Anterior cingulate cortex (tissue), 58 donors: ENCODE data around the gene PTPN21.

ENCODE experiments used
- DNase-seq, 58 donors: peaks; one replicate each; lab custom pipeline; 2025; lab: John Stamatoyannopoulos, UW

The PTPN21 gene

DNA sequence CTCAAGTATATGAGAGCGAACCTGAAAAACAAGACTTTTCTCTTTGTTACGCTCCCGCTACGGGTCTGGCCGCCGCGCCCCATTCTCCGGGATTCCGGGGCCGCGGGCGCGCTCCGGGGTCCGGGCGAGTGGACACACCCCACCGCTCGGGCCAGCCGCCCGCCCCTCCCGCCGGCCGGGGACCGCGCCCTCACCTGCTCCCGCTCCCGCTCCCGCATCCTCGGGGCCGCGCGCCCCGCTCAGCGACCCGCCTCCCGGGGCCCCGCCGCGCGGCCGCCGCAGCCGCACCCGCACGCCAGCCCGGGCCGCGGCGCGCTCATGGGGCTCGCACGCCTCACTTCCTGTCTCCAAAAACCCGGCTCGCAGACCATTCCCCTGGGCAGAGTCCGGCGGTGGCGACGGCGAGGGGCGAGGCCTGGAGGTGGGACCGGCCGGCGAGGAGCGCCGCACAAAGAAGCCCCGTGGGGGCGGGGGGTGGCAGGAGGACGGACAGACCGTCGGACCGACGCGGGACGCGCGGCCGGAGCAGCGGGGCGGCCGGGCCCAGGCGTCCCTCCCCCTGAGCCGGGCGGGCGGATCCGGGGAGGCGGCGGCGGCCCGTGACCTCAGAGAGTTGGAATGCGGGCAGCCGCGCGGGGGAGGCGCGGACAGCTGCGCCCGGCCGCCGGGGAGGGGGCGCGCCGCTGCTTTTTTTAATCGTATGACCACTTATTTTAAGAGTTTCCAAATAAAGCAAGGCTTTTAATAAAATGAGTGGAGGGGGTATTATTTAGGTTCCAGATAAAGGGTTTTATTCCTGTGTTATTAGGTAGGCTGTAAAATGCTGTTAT is at the start of gene PTPN21:
PTPN21 (minus strand) TSS at position 551 of the 830 bp plus-strand sequence. CDS start 4,590 bp downstream, outside the sequence.
- DNase-seq, result peak in 46 of 58 donors; percentile 2 to 74 (median 38)

DNA sequence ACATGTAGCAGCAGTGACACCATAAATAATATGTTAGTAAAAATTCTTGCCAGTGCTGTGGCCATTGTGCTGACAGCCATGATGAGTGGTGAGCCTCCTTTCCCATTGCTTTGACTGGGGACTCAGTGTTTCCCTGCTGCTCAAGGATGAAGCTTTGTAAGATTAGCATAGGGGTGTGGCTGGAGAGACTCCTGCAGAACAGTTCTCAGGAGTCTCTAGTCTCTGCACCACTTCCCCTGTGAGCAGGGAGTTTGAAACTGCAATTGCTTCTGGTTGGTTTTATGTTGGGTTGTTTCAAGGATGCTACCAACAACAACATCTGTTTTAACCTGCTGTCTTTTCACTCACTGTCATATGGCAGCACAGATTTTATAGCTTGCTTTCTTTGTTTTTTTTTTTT is 49.4 kb upstream of the PTPN21 start:
- DNase-seq, result no peak

DNA sequence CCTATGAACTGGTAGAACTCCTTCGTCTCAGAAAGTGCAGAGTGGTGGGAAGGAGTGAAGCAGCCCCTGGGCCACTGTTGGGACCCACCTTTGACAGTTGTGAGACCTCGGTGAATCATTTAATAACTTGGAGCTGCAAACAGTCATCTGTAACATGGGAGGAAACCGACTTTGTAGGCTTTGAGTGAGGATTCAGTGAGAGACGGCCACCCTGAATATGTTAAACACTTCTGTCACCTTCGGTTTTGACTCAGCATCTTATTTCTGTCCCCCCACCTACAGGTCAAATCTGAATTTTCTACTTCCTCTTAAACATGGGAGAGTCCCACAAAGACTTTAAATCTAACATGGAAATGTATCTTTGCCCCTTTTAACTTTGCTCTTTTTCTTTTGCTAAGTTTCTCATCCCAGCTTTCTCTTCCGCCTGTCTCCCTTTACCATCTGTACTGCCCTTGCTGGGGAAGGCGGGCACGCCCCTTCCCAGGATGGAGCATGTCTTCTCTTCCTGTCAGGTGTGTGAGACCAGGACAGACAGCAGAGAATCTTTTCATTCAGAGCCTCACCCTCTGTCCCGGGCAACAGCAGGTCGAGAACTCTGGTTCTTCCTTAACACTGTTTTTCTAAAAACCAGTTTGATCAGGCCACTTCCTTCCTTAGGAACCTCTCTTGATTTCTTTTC is 45.1 kb upstream of the PTPN21 start:
- DNase-seq, result no peak

DNA sequence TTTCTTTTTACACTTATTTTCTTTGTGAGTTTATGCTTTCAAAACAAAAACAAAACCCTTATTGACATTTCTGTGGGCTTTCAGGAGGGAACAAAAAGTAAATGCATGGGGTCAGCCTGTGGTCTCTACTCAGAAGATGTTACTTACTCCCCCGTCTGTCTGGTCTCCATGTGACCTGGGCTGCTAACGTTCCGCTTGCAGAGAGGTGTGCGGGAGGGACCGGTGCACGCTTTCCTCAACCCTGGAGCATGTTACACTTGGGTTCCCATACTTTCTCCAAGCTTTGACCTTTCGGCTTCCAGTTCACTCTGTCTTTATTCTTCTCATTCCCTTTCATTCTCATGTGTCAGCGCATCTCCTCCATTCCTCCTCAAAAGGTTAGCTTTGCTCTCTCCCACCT is 44.5 kb upstream of the PTPN21 start:
- no peak for DNase-seq

DNA sequence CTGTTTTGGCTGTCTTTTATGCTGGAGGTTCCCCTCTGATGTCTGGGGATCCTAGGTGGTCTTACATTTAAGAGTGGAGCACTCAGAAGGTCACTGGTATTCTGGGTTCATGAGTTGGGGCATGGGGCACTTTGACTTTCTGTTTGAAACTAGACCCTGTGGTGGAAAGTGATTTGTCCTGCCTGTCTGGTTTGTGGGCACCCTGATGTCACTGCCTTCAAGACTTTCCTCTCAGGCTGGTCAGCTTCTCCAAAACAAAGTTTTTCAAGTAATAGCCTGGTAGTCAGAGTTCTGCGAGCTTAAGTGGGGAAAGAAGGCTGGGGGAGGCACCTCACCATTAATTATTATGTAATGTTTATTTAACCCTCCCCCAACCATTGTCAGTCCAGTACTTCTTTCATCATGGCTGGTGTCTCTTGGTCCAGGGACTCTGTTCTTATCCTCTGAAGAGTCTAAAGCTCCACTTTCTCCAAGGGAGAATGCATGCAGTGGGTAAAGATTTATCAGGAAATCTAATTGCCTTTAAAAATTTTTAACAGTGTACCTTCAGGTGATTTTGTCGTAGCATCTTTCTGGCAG is 43.4 kb upstream of the PTPN21 start:
- no peak for DNase-seq

DNA sequence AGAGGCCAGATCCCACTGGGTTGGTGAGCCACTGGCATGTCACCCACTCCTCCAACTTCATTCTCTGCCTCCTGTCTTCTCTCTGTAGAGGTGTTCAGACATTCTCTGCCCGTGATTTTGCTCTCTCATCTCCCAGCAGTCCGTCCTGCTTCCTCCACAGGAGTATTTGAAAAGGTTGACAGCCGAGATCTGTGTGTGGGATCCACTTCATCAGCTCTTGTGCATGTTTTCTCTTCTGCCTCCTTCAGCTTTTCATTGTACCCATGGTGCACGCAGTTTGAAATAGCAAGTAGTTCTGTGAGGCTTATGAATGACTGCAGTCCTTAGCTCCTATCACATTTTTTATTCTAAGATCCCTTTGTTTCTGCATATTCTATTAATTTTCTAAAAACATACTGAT is 42.8 kb upstream of the PTPN21 start:
- DNase-seq, result no peak

DNA sequence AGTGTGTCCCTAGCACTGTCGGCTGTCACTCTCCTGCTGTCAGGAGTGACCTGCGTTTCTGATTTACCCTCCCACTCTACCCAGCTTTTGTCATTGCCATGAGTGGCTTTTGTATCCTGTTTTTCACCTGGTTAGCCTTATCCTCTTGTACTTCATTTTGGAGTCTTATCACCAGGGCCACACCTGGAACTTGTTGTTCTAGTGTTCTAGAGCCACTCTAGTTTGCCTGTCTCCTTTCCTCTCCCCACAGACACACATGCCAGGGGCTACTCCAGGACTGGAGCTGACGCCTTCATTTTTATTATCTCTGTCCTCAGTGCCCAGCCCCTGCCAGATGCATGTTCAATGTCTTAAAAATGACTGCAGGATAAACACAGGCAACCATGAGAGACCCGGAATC is 42.2 kb upstream of the PTPN21 start:
- no peak for DNase-seq

DNA sequence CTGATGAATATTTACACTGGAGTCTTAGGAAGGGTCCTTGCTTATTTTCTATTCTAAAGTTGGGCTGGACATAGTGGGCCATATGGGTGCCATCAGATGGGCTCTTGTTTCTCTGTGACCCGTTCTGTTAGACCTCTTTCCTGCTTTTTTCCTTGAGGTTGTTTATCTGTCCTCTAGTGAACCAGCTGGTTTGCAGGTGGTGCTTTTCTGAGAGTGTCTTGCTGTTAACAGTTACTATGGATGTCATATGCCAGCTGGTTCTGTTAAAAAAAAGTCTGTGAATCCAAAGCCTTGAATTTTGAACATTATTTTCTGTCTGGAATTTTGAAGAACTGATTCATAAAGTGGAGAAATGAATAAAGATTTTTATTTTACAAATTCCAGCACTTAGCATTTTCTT is 37.2 kb upstream of the PTPN21 start:
- peak in 1 of 58 donors; percentile 17 for DNase-seq

DNA sequence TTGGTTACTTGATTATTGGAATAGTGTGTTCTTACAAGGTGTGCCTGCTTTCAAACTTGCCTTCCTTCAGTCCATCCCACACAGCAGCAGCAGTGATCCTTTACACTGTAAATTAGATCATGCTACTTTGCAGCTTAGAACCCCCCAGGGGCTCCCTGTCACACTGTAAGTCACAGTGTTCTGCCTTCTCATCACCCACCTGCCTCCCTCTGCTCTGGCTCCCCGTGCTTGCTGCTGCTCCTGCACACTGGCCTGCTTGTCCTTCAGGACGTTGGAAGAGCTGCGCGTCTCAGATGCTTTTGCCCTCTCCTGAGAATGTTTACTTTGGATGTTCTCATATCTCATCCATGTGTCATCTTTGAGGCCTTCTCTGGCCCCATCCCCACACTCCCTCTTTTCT is 35.4 kb upstream of the PTPN21 start:
- DNase-seq, result no peak

DNA sequence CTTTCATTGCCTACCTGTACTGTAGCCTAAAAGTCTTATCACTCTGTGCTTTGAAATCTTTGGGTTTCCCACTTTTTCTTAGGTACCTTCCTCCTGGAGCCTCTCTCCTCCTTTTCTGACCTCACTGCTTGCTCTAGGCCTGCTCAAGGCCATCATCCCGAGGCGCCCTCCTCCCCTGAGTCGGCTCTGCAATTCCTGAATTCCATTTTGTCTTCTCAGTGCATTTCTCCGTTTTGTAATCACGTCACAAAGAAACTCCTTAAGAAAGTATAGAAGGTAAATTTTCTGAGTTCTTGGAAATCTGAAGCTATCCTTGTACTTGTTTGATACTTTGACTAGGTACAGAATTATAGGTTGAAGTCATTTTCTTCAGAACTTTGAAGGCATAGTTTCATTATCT is 33.3 kb upstream of the PTPN21 start:
- DNase-seq, result no peak

DNA sequence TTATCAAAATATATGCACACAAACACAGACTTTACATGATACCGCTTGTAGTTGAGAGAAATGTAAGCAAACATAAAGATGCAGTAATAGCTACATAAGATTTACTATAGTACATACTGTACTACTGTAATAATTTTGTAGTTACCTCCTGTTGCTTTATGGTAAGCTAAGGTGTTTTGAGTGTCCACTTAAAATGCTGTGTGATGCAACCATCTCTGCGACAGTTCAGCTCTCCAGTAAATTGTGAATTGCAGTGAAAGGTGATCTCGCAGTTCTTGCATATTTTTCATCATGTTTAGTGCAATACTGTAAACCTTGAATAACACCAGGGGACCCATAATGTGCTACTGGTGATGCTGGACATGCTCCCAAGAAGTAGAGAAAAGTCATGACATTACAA is 29.6 kb upstream of the PTPN21 start:
- DNase-seq, result no peak

DNA sequence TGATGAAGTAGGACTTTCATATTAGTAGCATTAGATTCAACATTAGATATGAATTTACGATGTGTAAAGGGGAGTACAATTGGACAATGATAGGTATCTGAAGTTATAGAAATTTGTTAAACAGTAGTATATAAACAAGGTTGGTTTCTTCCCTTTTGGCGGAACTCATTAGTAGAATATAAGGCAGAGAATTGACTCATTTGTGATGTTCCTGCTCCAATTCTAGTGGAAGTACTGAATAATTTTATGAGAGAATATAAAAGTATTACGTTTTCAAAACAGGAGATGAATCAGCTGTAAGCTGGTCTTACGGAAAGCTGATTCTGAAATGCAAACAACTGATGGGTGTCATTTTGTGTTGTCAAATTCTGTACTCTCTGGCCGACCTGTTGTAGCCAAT is 21.4 kb upstream of the PTPN21 start:
- DNase-seq, result no peak

DNA sequence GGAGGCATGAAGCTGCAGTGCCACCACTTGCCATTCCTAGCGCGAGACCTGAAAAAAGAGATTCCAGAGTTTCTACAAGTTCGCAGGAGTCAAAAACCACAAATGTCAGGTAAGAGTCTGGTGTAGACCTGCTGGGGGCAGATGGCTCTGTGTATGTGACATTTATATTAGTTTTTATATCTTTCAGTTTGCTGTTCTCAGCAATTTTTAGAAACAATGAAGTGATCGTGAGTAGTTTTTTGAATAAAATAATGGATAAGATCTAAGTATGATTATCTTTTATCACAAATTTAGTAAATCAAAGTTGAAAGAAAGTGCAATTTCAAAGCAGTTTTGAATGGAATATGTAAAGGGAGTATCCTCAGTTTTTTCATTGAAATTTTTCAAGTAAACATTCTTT is 17.3 kb upstream of the PTPN21 start:
- DNase-seq, result no peak

DNA sequence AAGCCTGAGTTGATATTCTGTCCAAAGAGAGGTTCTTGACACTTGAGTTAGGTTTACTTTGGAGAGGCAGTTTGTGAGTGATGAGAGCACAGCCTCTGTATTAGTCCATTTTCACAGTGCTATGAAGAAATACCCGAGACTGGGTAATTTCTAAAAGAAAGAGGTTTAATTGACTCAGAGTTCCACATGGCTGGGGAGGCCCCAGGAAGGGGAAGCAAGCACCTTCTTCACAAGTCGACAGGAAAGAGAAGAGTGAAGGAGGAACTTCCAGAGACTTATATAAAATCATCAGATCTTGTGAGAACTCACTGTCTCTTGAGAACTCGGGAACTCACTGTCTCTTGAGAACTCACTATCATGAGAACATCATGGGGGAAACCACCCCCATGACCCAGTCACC is 13.4 kb upstream of the PTPN21 start:
- DNase-seq, result no peak

DNA sequence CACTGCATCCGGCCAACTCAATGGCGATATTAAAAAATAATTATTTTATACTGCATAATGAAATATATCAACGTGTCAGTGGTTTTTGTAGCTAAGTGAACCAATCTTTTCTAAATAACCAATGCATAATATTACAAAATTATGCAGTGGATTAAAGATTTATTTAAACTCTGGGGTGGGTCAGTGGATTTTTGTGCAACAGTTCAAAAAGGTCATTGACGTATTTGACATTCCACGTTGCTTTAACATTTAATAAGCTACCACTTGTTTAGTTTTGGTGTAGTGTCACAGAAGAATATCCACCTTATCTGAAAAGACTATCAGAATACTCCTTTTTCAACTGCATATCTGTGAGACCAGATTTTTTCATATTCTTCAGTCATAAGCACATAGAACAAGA is 10.6 kb upstream of the PTPN21 start:
- DNase-seq, result no peak

DNA sequence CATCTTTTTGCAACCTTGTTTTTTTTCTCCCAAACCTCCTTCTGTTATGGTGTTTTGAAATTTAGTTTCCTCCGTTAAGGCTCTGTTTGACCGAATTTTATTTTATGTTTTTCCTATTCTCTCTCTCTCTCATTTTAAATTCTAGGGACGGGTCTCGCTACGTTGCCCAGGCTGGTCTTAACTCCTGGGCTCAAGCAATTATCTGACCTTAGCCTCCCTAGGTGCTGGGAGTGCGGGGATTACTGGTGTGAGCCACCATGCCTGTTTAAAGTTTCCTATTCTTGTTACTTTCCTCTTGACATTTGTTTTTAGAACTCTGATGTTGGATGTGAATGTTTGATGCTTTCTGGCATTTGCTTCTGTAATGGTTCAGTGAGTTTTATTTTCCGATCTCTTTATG is 9.0 kb upstream of the PTPN21 start:
- DNase-seq, result no peak

DNA sequence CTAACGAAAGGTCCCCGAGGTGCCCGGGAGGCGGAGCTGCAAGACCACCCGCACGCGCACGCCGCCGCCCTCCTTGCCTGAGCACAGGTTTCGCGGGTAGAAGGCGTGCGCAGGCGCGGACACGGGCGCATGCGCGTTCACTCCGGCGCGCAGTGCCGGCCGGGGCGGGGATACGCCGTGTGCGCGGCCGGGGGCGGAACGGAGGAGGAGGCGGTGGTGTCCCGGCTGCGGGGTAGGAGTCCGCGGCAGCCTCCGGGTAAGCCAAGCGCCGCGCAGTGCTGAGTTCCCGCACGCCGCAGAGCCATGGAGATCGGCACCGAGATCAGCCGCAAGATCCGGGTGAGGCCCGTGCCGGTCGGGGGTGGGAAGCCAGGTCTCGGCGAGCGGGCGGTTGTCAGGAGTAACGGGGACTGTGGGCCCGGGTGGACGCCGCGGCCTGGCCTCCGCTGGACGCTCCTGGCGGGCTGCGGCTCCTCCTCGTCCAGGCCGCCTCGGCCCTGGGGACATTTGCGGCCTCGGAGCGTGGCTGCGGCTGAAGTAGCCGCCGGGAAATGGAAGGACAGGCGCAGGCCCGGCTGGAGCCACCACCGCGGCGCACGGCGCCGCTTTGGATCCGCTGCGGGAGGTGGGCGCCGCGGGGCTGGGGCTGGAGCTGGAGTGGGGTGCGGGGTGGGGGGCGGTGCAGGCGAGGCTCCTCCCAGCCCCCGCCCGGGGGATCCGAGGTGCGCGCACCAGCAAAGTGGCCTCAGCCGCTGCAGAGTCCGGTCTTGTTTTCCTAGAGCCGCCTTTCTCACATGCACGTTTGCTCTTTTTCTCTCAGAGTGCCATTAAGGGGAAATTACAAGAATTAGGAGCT is 8.3 kb upstream of the PTPN21 start, which contains the start of gene ZC3H14:
ZC3H14 (plus strand) TSS at position 207 of the 856 bp plus-strand sequence; CDS start at position 304, 97 bp downstream.
- peak in 57 of 58 donors; percentile 27 to 88 (median 77) for DNase-seq

DNA sequence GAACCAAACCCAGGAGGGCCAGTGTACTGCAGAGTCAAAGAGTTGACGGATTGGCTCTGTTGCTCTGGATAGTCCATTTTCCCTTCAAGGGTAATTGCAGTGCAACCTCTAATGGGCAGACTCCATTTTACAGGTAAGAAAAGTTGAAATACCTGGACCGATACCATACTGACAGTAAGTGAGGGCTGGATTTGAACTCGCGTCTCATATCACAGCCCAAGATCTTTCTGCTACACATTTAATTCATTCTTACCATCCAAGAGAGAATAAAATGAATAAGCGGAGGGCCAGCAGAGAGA is 7.7 kb upstream of the PTPN21 start:
- no peak for DNase-seq

DNA sequence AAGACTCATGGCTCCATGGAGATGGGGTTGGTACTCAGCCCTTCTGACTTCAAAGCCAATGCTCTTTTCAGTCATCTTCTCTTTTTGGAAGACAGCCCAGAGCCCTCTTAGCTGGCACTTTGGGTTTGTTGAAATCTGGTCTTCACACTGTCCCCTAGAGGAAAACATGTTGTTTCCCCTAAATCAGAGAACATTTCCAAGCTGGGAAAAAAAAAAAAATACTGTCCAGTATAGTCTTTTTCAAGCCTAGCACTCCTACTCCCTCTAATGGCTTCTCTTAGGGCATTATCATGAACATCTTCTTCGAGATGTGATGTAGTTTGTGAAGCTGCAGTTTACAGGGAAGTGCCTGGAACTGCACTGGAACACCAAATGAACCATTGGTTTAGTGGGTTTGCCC is 5.0 kb upstream of the PTPN21 start:
- no peak for DNase-seq

DNA sequence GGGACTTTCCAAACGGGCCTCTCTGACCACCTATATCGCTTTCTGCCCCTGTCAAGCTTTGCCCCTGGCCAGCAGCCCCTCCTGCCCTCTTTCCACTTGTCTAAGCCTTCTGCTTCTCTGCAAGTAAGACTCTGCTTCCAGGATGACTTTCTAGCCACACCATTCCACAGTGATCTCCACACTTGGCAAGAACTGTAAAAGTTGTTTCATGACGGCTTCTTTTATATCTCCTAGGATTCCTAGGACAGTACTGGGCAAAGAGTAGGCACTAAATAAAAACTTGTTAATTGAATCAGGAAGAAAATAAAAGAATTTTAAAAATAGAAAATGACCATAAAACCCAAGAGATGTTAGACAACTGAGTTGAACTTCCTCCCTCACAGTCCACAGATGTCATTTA is 1.8 kb upstream of the PTPN21 start:
- DNase-seq, result no peak
